GM12878 (cell line): ENCODE measurements around the gene IL4I1. TPM values are rescaled to one million over a fixed set of nuclear protein-coding genes. Genes with fewer than 3 reads are reported as not detected.
A peak's percentile ranks its signal among the peaks of the same experiment; 100 is the strongest.

ENCODE experiments used
- ATAC-seq: fragments of 200-7000 bp; cut with Tn5 transposase; 3 replicates; pipeline ENCODE4 v1.9.1; 2020; ENCODE audit warnings: mild to moderate bottlenecking, moderate library complexity
- BruUV-seq: library from RNA; stranded (reverse); fragments of 400-500 nt; replicated peaks from 2 replicates; lab custom pipeline; 2021; lab: Mats Ljungman, UMichigan
- CTCF ChIA-PET: fragments of 300-600 bp; sonication (Branson Sonifier 250); formaldehyde crosslinking; extraction: SDS; loops from one replicate; lab custom pipeline; 2021; ENCODE audit warnings: inconsistent platforms; lab: Yijun Ruan, JAX
- POLR2A ChIA-PET: fragments of 350-600 bp; formaldehyde crosslinking; extraction: SDS; loops from one replicate; lab custom pipeline; 2021; ENCODE audit warnings: inconsistent platforms; lab: Charles Lee
- RAD21 ChIA-PET: fragments of 300-600 bp; sonication (Branson Sonifier 250); formaldehyde crosslinking; loops from one replicate; lab custom pipeline; 2023; ENCODE audit warnings: antibody characterized with exemption; ENCODE audit not compliant: unreplicated experiment; lab: Charles Lee
- SMC1A ChIA-PET: fragments of 300-600 bp; sonication (Branson Sonifier 250); formaldehyde crosslinking; loops from one replicate; lab custom pipeline; 2023; ENCODE audit not compliant: unreplicated experiment, uncharacterized antibody; lab: Charles Lee
- DNase-seq: peaks from one replicate; pipeline ENCODE4 v3.0.0-alpha.2; 2011; ENCODE audit warnings: low read depth, low spot score
- FAIRE-seq: peaks from 3 replicates; lab custom pipeline; 2011; peaks lifted over from hg19 to GRCh38; lab: Jason Lieb, UNC
- H2AFZ ChIP-seq: 2 replicates; pipeline ENCODE4 v1.6.0; 2011; ENCODE audit warnings: low read depth, low read length, control low read depth; ENCODE audit not compliant: control insufficient read depth
- H3K27ac ChIP-seq: 2 replicates; pipeline ENCODE4 v1.5.1; 2011; ENCODE audit warnings: control low read depth; ENCODE audit not compliant: control insufficient read depth, insufficient read depth
- H3K27me3 ChIP-seq, 2 experiments: replicated peaks in 1 of 2; 2 replicates each; pipeline versions ENCODE4 v1.6.0 to v1.6.1; 2011; ENCODE audit warnings: low read length in 1 of 2; ENCODE audit not compliant: control insufficient read depth in 2 of 2, insufficient read depth in 2 of 2
- H3K36me3 ChIP-seq, 2 experiments: 2 replicates each; pipeline ENCODE4 v1.5.1; 2011; ENCODE audit warnings: low read length in 1 of 2; ENCODE audit not compliant: control insufficient read depth in 2 of 2, insufficient read depth in 2 of 2
- H3K4me1 ChIP-seq: 2 replicates; pipeline ENCODE4 v1.6.1; 2011; ENCODE audit warnings: mild to moderate bottlenecking, low read length, moderate library complexity, mixed read lengths; ENCODE audit not compliant: control insufficient read depth, insufficient read depth
- H3K4me2 ChIP-seq: 2 replicates; pipeline ENCODE4 v1.6.0; 2011; ENCODE audit warnings: control low read depth; ENCODE audit not compliant: control insufficient read depth, insufficient read depth
- H3K4me3 ChIP-seq: fragments of 200-600 bp; sonication (generic); 2 replicates; pipeline ENCODE4 v1.5.1; 2016
- H3K79me2 ChIP-seq: 2 replicates; pipeline ENCODE4 v1.6.0; 2011; ENCODE audit warnings: low read length; ENCODE audit not compliant: control insufficient read depth, insufficient read depth
- H3K9ac ChIP-seq: 2 replicates; pipeline ENCODE4 v1.8.0; 2011; ENCODE audit warnings: low read length, control low read depth, mixed read lengths; ENCODE audit not compliant: control insufficient read depth, insufficient read depth
- H3K9me3 ChIP-seq: replicated peaks from 3 replicates; pipeline ENCODE4 v1.5.1; 2011; ENCODE audit warnings: mild to moderate bottlenecking, low read length; ENCODE audit not compliant: control insufficient read depth, insufficient read depth
- H4K20me1 ChIP-seq: 2 replicates; pipeline ENCODE4 v1.6.0; 2011; ENCODE audit not compliant: control insufficient read depth, insufficient read depth
- CBX5 ChIP-seq: sonication (generic); IDR thresholded peaks from 2 replicates; pipeline ENCODE4 v1.6.1; 2016; ENCODE audit warnings: low read depth, moderate library complexity, mild to moderate bottlenecking, inconsistent platforms
- EZH2 ChIP-seq: IDR thresholded peaks from 2 replicates; pipeline ENCODE4 v1.6.1; 2012; ENCODE audit warnings: low read depth, mild to moderate bottlenecking, control low read depth, inconsistent platforms, low read length, borderline replicate concordance; ENCODE audit not compliant: control insufficient read depth
- FOXK2 ChIP-seq: fragments of 450-650 bp; IDR thresholded peaks from 2 replicates; pipeline ENCODE4 v1.6.1; 2017; ENCODE audit warnings: mild to moderate bottlenecking, moderate library complexity
- GABPA ChIP-seq: IDR thresholded peaks from 2 replicates; pipeline ENCODE4 v1.6.1; 2014; ENCODE audit warnings: antibody characterized with exemption, low read depth, mild to moderate bottlenecking, inconsistent platforms
- HCFC1 ChIP-seq: fragments of 150-350 bp; IDR thresholded peaks from 2 replicates; pipeline ENCODE4 v1.6.1; 2014; ENCODE audit warnings: low read length
- IRF5 ChIP-seq: fragments of 450-650 bp; IDR thresholded peaks from 2 replicates; pipeline ENCODE4 v1.6.1; 2017; ENCODE audit warnings: borderline replicate concordance
- JUND ChIP-seq: IDR thresholded peaks from 2 replicates; pipeline ENCODE4 v1.6.1; 2012; ENCODE audit warnings: low read depth, mild to moderate bottlenecking, low read length, improper control_type of control experiment, moderate library complexity
- NFYB ChIP-seq: IDR thresholded peaks from 2 replicates; pipeline ENCODE4 v1.6.1; 2011; ENCODE audit warnings: low read depth, mild to moderate bottlenecking, low read length, improper control_type of control experiment, moderate library complexity; ENCODE audit not compliant: insufficient read depth
- NR2C2 ChIP-seq: IDR thresholded peaks from 2 replicates; pipeline ENCODE4 v1.6.1; 2011; ENCODE audit warnings: borderline replicate concordance, low read depth; ENCODE audit not compliant: control insufficient read depth, insufficient read length
- NR2F1 ChIP-seq: fragments of 450-650 bp; conservative IDR thresholded peaks from 2 replicates; pipeline ENCODE4 v1.6.1; 2017; ENCODE audit warnings: mild to moderate bottlenecking
- POU2F2 ChIP-seq: IDR thresholded peaks from 3 replicates; pipeline ENCODE4 v1.6.1; 2011; ENCODE audit warnings: low read depth, mild to moderate bottlenecking, low read length, borderline replicate concordance
- SUPT20H ChIP-seq: IDR thresholded peaks from 2 replicates; pipeline ENCODE4 v1.6.1; 2011; ENCODE audit warnings: low read depth, mild to moderate bottlenecking, low read length, moderate library complexity, borderline replicate concordance; ENCODE audit not compliant: control insufficient read depth
- USF1 ChIP-seq: IDR thresholded peaks from 2 replicates; pipeline ENCODE4 v1.6.1; 2011; ENCODE audit warnings: borderline replicate concordance, low read depth, mild to moderate bottlenecking, moderate library complexity, mixed read lengths, low read length; ENCODE audit not compliant: insufficient read depth; ENCODE audit errors: extremely low read length
- USF2 ChIP-seq: IDR thresholded peaks from 2 replicates; pipeline ENCODE4 v1.6.1; 2011; ENCODE audit warnings: low read depth, low read length, improper control_type of control experiment, borderline replicate concordance
- ZBTB11 ChIP-seq: fragments of 450-650 bp; formaldehyde crosslinking; IDR thresholded peaks from 2 replicates; pipeline ENCODE4 v1.5.0; 2022; ENCODE audit warnings: mild to moderate bottlenecking, missing genetic modification characterization
- ZNF217 ChIP-seq: fragments of 450-650 bp; IDR thresholded peaks from 2 replicates; pipeline ENCODE4 v1.6.1; 2017; ENCODE audit warnings: antibody characterized with exemption, mild to moderate bottlenecking
- WGBS: methylation state at CpG from one replicate; pipeline ENCODE4 v1.1.6; 2016; ENCODE audit warnings: low lambda C conversion rate; ENCODE audit not compliant: insufficient replicate concordance, insufficient coverage; ENCODE audit errors: missing lambda C conversion rate; 5-methylcytosine and 5-hydroxymethylcytosine counted together
- in situ Hi-C: fragments of 300-500 bp; cut with MboI; formaldehyde crosslinking; loops from 9 replicates; pipeline ENCODE4 v1.14.3; 2018; ENCODE audit warnings: mixed read lengths
- intact Hi-C: fragments of 100-400 bp; cut with micrococcal nuclease; formaldehyde crosslinking; loops from one replicate; pipeline ENCODE4 v1.14.2; 2022; ENCODE audit not compliant: unreplicated experiment
- polyA plus RNA-seq, 11 experiments: library from polyadenylated mRNA; depleted of rRNA in 4 of 11; unstranded in 6 of 11; stranded (reverse) in 5 of 11; fragments of >200 nt; fragmentation: Nextera tagmentation in 4 of 11; fragmentation: Illumina TruSeq in 1 of 11; extraction: Ambion mirVana in 4 of 11; extraction: Trizol in 1 of 11; gene quantifications; 1 replicate in 1 of 11; 2 replicates in 10 of 11; pipeline versions ENCODE4 v1.2.1 to v1.2.3, GENCODE V29; 2011 to 2016; ENCODE audit warnings: inconsistent platforms in 2 of 11, missing spikeins in 2 of 11, low read depth in 1 of 11
- total RNA-seq, 4 experiments: library from RNA; depleted of rRNA in 3 of 4; stranded (reverse); fragments of >200 nt in 3 of 4; fragmentation: Illumina TruSeq in 1 of 4; extraction: Trizol in 1 of 4; gene quantifications; 2 replicates each; pipeline versions ENCODE4 v1.2.1 to v1.2.3, GENCODE V29; 2013 to 2021

IL4I1 gene
- total and polyA plus RNA-seq, 10 of the 15 experiments (the other 5 are each of a cell fraction or from before 2014, with no cell fraction given) = 0.62 to 83.8 (median 42.8) TPM

- BruUV-seq = TSS peak; percentile 74
- ChIA-PET POLR2A (interaction anchor here (0.5 to 1.4 kb wide), 4 partner anchors 9 to 215 kb away, joined by 3 to 7 read pairs (median 4); no protein-coding TSS in a partner anchor), SMC1A (no interaction called here), CTCF (interaction anchor here (0.8 to 1.0 kb wide), 2 partner anchors 9 to 59 kb away, joined by 3 read pairs; no protein-coding TSS in a partner anchor), RAD21 (no interaction called here)
- Histone ChIP-seq H3K4me2 (peak overlapping the region; percentile 92; the same call in 1 of the 2 replicates), H3K9ac (no peak overlapping the region), H3K36me3 (peaks cover 8 to 13% of the 10 kb centered on the region in 2 experiments), H2AFZ (no peak overlapping the region), H3K27me3 (no peaks in the 10 kb centered on the region), H3K79me2 (peaks cover 25% of the 10 kb centered on the region), H4K20me1 (no peaks in the 10 kb centered on the region), H3K4me3 (no peak overlapping the region), H3K27ac (no peak overlapping the region), H3K4me1 (peaks cover 16% of the 10 kb centered on the region), H3K9me3 (no peaks in the 10 kb centered on the region; the same call in 2 of the 3 replicates)
- DNase-seq (no peak), FAIRE-seq (no peak), ATAC-seq (no peak)
- WGBS = 89% methylated on average over 11 of the region's 12 CpGs
- in situ Hi-C loops (loop anchor here (25.0 kb wide), 1 partner anchor 1242 kb away; the partner anchor contains the start of genes CA11 and DBP), intact Hi-C loops (loop anchor here (5.0 kb wide), 1 partner anchor 48 kb away; the partner anchor contains the start of genes ATF5 and NUP62)
- no peak for TF ChIP-seq ZNF217
- no peak for TF ChIP-seq IRF5
- TF ChIP-seq POU2F2 = no peak
- TF ChIP-seq SUPT20H = no peak
- TF ChIP-seq EZH2 = no peak
- no peak for TF ChIP-seq JUND
- TF ChIP-seq NR2F1 = no peak
- TF ChIP-seq FOXK2 = no peak
- no peak for TF ChIP-seq USF2
- no peak for TF ChIP-seq CBX5
- TF ChIP-seq NFYB = 0 out of 2 replicates have a peak, but pooled peaks have one; percentile 15
- TF ChIP-seq GABPA = peak; percentile 76; the same call in 1 of the 2 replicates
- TF ChIP-seq HCFC1 = peak; percentile 29; the same call in 1 of the 2 replicates
- no peak for TF ChIP-seq USF1
- TF ChIP-seq NR2C2 = no peak
- TF ChIP-seq ZBTB11 (CRISPR knock-in tag) = no peak
Observed at GRCh38 chr19:49879243-49879963, 17.3 kb downstream of the IL4I1 start.
